Common myeloid progenitor, CD34-positive (primary cell): Measurements from ENCODE around the gene C10orf88. TPM values are rescaled to one million over a fixed set of nuclear protein-coding genes. Genes with fewer than 3 reads are reported as not detected.

Experiments
- CTCF ChIA-PET: fragments of 350-600 bp; sonication (Branson Sonifier 250); formaldehyde crosslinking; loops from one replicate; lab custom pipeline; 2021; ENCODE audit warnings: antibody characterized with exemption; lab: Charles Lee
- POLR2A ChIA-PET: fragments of 350-600 bp; sonication (Branson Sonifier 250); formaldehyde crosslinking; loops from one replicate; lab custom pipeline; 2021; ENCODE audit warnings: antibody characterized with exemption; lab: Charles Lee
- DNase-seq, 3 donors: peaks; one replicate each; pipeline versions ENCODE4 v3.0.0 to v3.0.0-alpha.2; 2013
- H3K27ac ChIP-seq, 2 experiments: 1 replicate in 1 of 2; 2 replicates in 1 of 2; pipeline ENCODE4 v1.7.0; 2013; ENCODE audit warnings: inconsistent platforms in 2 of 2, low read length in 2 of 2, mild to moderate bottlenecking in 2 of 2, low read depth in 1 of 2, moderate library complexity in 1 of 2; ENCODE audit not compliant: severe bottlenecking in 2 of 2, insufficient read depth in 1 of 2, poor library complexity in 1 of 2
- H3K27me3 ChIP-seq, 5 experiments: replicated peaks in 2 of 5; 1 replicate in 3 of 5; 2 replicates in 2 of 5; pipeline versions ENCODE4 v1.6.1 to v1.7.0; 2013; ENCODE audit warnings: low read length in 4 of 5, mild to moderate bottlenecking in 2 of 5, moderate library complexity in 2 of 5, inconsistent platforms in 1 of 5; ENCODE audit not compliant: insufficient read depth in 5 of 5, control insufficient read depth in 4 of 5
- H3K36me3 ChIP-seq, 4 experiments: 1 replicate in 2 of 4; 2 replicates in 2 of 4; pipeline versions ENCODE4 v1.6.1 to v1.7.0; 2013; ENCODE audit warnings: low read length in 3 of 4, control low read depth in 1 of 4, mild to moderate bottlenecking in 1 of 4; ENCODE audit not compliant: control insufficient read depth in 4 of 4, insufficient read depth in 4 of 4
- H3K4me1 ChIP-seq, 4 experiments: 1 replicate in 3 of 4; 2 replicates in 1 of 4; pipeline versions ENCODE4 v1.6.1 to v1.7.1; 2013; ENCODE audit warnings: low read length in 3 of 4, mild to moderate bottlenecking in 3 of 4, control low read depth in 1 of 4, inconsistent platforms in 1 of 4, moderate library complexity in 1 of 4; ENCODE audit not compliant: control insufficient read depth in 4 of 4, insufficient read depth in 4 of 4; ENCODE audit errors: control extremely low read depth in 1 of 4
- H3K4me3 ChIP-seq, 7 experiments: 1 replicate in 4 of 7; 2 replicates in 3 of 7; pipeline versions ENCODE4 v1.5.1 to v1.7.0; 2013; ENCODE audit warnings: mild to moderate bottlenecking in 7 of 7, low read length in 6 of 7, moderate library complexity in 6 of 7, inconsistent platforms in 2 of 7, low read depth in 2 of 7, control low read depth in 1 of 7; ENCODE audit not compliant: insufficient read depth in 4 of 7, control insufficient read depth in 1 of 7; ENCODE audit errors: extremely low read depth in 1 of 7
- H3K9me3 ChIP-seq, 5 experiments: 1 replicate in 4 of 5; 2 replicates in 1 of 5; pipeline versions ENCODE4 v1.6.1 to v1.7.1; 2013; ENCODE audit warnings: low read length in 4 of 5, mild to moderate bottlenecking in 2 of 5, inconsistent platforms in 1 of 5, low read depth in 1 of 5, moderate library complexity in 1 of 5; ENCODE audit not compliant: control insufficient read depth in 4 of 5, insufficient read depth in 2 of 5; ENCODE audit errors: control extremely low read depth in 1 of 5
- WGBS: methylation state at CpG from one replicate; pipeline ENCODE4 v1.1.5; 2013; ENCODE audit not compliant: insufficient coverage; 5-methylcytosine and 5-hydroxymethylcytosine counted together
- polyA plus RNA-seq: library from polyadenylated mRNA; unstranded; fragments of 120-200 nt; gene quantifications from one replicate; pipeline ENCODE4 v1.2.1, GENCODE V29; 2013

Gene C10orf88
- 8.0 TPM for polyA plus RNA-seq

- Histone ChIP-seq H3K36me3 (peaks cover 0 to 9% (median 2%) of the 10 kb centered on the region in 4 experiments), H3K27me3 (peaks cover 0 to 6% (median 0%) of the 10 kb centered on the region in 5 experiments), H3K4me1 (peaks cover 0 to 16% (median 12%) of the 10 kb centered on the region in 4 experiments), H3K9me3 (peaks cover 0 to 7% (median 6%) of the 10 kb centered on the region in 5 experiments), H3K4me3 (peak within 1 kb of the TSS; percentile 70 to 91 (median 78)), H3K27ac (peak within 1 kb of the TSS in 1 of 2 experiments; percentile 50)
- CTCF ChIA-PET = interaction anchor here (0.9 kb wide), 1 partner anchor 9 kb away, joined by 4 read pairs; no protein-coding TSS in a partner anchor
- DNase-seq = peak; percentile 98 to 99 (median 99)
- POLR2A ChIA-PET = no interaction called here
- 4% methylated on average over 69 of the region's 77 CpGs for WGBS
Observed at GRCh38 chr10:122953902-122954730, at the start of gene C10orf88. Gene C10orf88 (minus strand): TSS chr10:122954227. CDS start chr10:122954178, 49 bp downstream.

GRCh38 chr10:123001370-123001769 is 47.3 kb upstream of the C10orf88 start:
- 100% methylated on average over 2 of the region's 2 CpGs for WGBS
- ChIA-PET CTCF (no interaction called here), POLR2A (interaction anchor here (0.7 kb wide), 1 partner anchor 172 kb away, joined by 3 read pairs; no protein-coding TSS in a partner anchor)
- H3K4me1 ChIP-seq = no peaks in the 10 kb centered on the region
- H3K27me3 ChIP-seq = no peaks in the 10 kb centered on the region
- no peaks in the 10 kb centered on the region for H3K9me3 ChIP-seq
- no peak overlapping the region for H3K4me3 ChIP-seq
- DNase-seq = no peak
- peaks cover 4 to 25% (median 9%) of the 10 kb centered on the region in 4 experiments for H3K36me3 ChIP-seq
- H3K27ac ChIP-seq = no peak overlapping the region

GRCh38 chr10:123000155-123000554 is 46.1 kb upstream of the C10orf88 start:
- H3K4me3 ChIP-seq = no peak overlapping the region
- no peak for DNase-seq
- H3K4me1 ChIP-seq = no peaks in the 10 kb centered on the region
- ChIA-PET POLR2A (no interaction called here), CTCF (interaction anchor here (1.7 kb wide), 1 partner anchor 18 kb away, joined by 5 read pairs; no protein-coding TSS in a partner anchor)
- peaks cover 12 to 36% (median 18%) of the 10 kb centered on the region in 4 experiments for H3K36me3 ChIP-seq
- H3K27ac ChIP-seq = no peak overlapping the region
- no peaks in the 10 kb centered on the region for H3K9me3 ChIP-seq
- no peaks in the 10 kb centered on the region for H3K27me3 ChIP-seq
- 100% methylated on average over 1 of the region's 3 CpGs for WGBS

- WGBS = no CpG with 5 or more reads among the region's 3 CpGs
- CTCF ChIA-PET = interaction anchor here (0.8 to 1.7 kb wide), 3 partner anchors 9 to 20 kb away, joined by 3 to 5 read pairs (median 4); no protein-coding TSS in a partner anchor
- peaks cover 14 to 44% (median 22%) of the 10 kb centered on the region in 4 experiments for H3K36me3 ChIP-seq
- no peak overlapping the region for H3K27ac ChIP-seq
- DNase-seq = no peak
- H3K4me1 ChIP-seq = no peaks in the 10 kb centered on the region
- POLR2A ChIA-PET = no interaction called here
- no peak overlapping the region for H3K4me3 ChIP-seq
- H3K27me3 ChIP-seq = no peaks in the 10 kb centered on the region
- H3K9me3 ChIP-seq = no peaks in the 10 kb centered on the region
Observed at GRCh38 chr10:122999347-122999746, 45.3 kb upstream of the C10orf88 start.

- 100% methylated on average over 2 of the region's 3 CpGs for WGBS
- POLR2A ChIA-PET = interaction anchor here (0.5 kb wide), 1 partner anchor 1037 kb away, joined by 4 read pairs; no protein-coding TSS in a partner anchor
- peaks cover 16 to 48% (median 26%) of the 10 kb centered on the region in 4 experiments for H3K36me3 ChIP-seq
- CTCF ChIA-PET = interaction anchor here (0.8 to 1.7 kb wide), 3 partner anchors 9 to 20 kb away, joined by 3 to 5 read pairs (median 4); no protein-coding TSS in a partner anchor
- no peak overlapping the region for H3K27ac ChIP-seq
- H3K27me3 ChIP-seq = no peaks in the 10 kb centered on the region
- H3K9me3 ChIP-seq = no peaks in the 10 kb centered on the region
- H3K4me3 ChIP-seq = no peak overlapping the region
- no peaks in the 10 kb centered on the region for H3K4me1 ChIP-seq
- DNase-seq = no peak
Observed at GRCh38 chr10:122998934-122999333, 44.9 kb upstream of the C10orf88 start.

GRCh38 chr10:122998360-122998917 is 44.4 kb upstream of the C10orf88 start:
- WGBS = 100% methylated on average over 5 of the region's 6 CpGs
- no peak overlapping the region for H3K4me3 ChIP-seq
- H3K27ac ChIP-seq = no peak overlapping the region
- no peaks in the 10 kb centered on the region for H3K9me3 ChIP-seq
- no peaks in the 10 kb centered on the region for H3K4me1 ChIP-seq
- CTCF ChIA-PET = interaction anchor here (0.8 to 1.7 kb wide), 4 partner anchors 8 to 19 kb away, joined by 3 to 5 read pairs (median 4); no protein-coding TSS in a partner anchor
- H3K36me3 ChIP-seq = peaks cover 16 to 52% (median 28%) of the 10 kb centered on the region in 4 experiments
- DNase-seq = no peak
- POLR2A ChIA-PET = interaction anchor here (0.5 to 1.1 kb wide), 2 partner anchors 18 to 1036 kb away, joined by 3 to 4 read pairs; partner anchors contain the start of gene PSTK
- no peaks in the 10 kb centered on the region for H3K27me3 ChIP-seq
